GM21390 (cell line): ENCODE measurements around the gene USP31.

Experiments
- ATAC-seq: cut with Tn5 transposase; IDR thresholded peaks from one replicate; pipeline ENCODE4 v1.9.1; 2021; ENCODE audit not compliant: unreplicated experiment

Gene USP31, protein sequence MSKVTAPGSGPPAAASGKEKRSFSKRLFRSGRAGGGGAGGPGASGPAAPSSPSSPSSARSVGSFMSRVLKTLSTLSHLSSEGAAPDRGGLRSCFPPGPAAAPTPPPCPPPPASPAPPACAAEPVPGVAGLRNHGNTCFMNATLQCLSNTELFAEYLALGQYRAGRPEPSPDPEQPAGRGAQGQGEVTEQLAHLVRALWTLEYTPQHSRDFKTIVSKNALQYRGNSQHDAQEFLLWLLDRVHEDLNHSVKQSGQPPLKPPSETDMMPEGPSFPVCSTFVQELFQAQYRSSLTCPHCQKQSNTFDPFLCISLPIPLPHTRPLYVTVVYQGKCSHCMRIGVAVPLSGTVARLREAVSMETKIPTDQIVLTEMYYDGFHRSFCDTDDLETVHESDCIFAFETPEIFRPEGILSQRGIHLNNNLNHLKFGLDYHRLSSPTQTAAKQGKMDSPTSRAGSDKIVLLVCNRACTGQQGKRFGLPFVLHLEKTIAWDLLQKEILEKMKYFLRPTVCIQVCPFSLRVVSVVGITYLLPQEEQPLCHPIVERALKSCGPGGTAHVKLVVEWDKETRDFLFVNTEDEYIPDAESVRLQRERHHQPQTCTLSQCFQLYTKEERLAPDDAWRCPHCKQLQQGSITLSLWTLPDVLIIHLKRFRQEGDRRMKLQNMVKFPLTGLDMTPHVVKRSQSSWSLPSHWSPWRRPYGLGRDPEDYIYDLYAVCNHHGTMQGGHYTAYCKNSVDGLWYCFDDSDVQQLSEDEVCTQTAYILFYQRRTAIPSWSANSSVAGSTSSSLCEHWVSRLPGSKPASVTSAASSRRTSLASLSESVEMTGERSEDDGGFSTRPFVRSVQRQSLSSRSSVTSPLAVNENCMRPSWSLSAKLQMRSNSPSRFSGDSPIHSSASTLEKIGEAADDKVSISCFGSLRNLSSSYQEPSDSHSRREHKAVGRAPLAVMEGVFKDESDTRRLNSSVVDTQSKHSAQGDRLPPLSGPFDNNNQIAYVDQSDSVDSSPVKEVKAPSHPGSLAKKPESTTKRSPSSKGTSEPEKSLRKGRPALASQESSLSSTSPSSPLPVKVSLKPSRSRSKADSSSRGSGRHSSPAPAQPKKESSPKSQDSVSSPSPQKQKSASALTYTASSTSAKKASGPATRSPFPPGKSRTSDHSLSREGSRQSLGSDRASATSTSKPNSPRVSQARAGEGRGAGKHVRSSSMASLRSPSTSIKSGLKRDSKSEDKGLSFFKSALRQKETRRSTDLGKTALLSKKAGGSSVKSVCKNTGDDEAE (N-terminal part only)

DNA sequence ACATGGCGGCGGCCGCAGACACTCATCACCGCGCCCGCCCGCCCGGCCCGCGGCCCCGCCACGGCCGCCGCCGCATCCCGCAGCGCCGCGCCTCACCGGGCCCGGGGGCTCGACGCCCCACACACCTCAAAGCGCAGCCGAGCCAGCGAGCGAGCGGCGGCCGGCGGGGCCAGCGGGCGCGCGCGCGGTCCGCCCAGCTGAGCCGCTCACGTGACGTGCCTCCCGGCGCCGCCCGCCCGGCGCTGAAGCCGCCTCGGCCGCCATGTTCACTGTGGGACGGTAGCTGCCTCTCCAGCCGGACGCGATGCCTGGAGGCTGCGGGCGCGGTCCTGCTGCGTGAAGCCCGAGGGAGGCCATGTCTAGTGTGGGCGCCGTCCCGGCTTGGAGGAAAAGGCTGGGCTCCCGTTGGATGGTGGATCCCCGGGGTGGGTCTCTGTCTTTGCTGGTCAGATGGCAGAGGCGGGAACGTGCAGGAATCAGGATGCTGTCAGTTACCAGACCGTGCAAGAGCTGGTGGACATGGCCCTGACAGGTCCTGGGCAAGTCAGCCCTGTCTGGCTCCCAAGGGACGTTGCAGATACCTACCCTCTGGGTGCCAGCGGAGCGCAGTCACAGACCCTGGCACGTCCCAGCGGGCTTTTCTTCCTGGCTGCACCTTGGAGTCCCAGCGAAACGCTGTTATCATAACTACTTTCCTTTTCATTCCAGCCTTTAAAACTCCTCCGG lies at the start of gene USP31:
Gene USP31 (minus strand): TSS at position 186 of the 726 bp plus-strand sequence. CDS start 182 bp downstream, at position 4.
- ATAC-seq, result peak; percentile 95

- no peak for ATAC-seq
These were observed 47.3 kb upstream of the USP31 start for GRCh38 chr16:23196539-23196938.

DNA sequence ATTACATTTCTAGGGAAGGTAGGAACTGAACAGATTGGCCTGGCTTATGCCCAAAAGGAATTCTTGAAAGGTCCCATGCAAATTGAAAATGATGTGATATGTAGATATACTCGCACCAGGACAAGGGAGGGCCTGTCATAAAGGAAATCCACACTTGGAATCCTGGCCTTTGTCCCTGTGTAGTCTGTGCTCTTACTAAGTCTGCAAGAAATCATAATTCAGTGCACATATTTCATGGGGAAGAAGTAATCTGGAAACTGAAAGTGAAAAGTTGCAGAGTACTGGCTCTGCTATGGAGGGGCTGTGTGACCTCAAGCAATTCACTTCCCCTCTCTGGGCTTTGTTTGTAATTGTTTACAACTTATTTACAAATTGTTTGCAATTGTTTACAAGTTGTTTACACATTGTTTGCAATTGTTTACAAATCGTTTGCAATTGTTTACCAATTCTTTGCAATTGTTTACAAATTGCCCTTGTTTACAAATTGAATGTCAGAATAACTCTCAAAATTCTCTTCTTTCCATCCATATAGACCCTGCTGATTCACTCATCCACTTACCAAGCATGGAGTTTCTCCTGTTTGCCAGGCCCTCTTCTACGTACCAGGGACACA lies 46.2 kb upstream of the USP31 start:
- ATAC-seq, result no peak

GRCh38 chr16:23194497-23195221 lies 45.4 kb upstream of the USP31 start:
- no peak for ATAC-seq

GRCh38 chr16:23188911-23189310 lies 39.7 kb upstream of the USP31 start:
- ATAC-seq, result no peak

DNA sequence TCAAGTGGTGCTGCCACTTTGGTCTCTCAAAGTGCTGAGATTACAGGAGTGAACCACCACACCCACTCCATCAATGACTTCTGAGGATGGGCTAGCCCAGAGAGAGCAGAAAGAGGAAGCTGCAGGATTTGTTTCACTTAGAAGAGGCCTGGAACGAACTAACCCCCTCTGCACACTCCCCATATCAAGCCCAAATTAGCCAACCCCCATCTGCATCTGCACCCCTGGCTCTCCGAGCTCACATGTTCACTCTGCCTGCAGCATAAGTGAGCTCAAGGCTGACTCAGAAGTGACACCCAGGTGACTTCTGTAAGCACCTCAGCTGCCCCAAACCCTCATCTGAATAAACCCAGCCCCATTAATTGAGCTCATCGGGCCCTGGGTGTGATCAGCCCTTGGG lies 38.1 kb upstream of the USP31 start:
- no peak for ATAC-seq

- ATAC-seq, result no peak
These were observed 36.9 kb upstream of the USP31 start for GRCh38 chr16:23186171-23186570.

GRCh38 chr16:23185656-23186055 lies 36.4 kb upstream of the USP31 start:
- ATAC-seq, result no peak

GRCh38 chr16:23183543-23183862 lies 34.3 kb upstream of the USP31 start:
- ATAC-seq, result no peak

DNA sequence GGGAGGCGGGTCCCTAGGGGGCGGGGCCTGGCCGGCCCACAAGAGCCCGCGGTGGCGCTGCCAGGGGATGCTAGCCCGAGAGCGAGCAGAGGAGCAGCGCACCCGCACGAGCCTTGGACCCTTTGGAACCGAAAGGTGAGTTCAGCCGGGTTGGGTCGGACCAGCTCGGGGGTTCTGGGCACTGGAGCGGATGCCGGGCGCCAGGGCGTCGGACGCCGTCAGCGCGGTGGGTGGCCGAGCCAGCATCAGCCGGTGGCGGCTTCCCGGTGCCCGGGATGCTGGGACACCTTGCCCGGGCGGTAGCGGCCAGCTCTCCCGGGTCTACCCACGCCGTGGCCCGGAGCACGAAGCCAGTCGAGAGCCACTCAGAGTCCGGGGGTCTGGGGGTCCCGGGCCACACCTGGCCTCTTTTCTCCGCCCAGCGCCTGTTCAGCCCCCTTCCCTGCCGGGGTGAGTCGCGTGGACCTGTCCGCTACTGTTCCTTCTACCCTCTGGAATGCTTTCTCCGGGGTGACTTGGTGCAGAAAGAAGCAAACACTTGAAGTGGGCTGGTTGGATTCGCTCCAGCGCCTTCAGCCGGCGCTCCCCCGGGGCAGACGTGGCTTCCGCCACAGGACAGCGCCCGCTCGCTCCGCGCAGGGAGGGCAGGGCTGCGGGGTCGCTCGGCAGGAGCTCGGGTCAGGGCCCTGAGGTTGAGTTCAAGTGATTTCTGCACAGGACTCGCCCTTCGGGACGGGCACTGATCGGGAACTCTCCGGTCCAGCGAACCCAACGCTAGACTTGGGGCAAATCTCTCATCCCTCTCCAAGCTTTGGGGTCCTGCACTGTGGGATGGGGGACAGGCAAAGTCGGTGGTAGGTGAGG lies 33.7 kb upstream of the USP31 start, which contains the start of gene SCNN1G:
Gene SCNN1G (plus strand): TSS at position 67 of the 864 bp plus-strand sequence. CDS start 3,527 bp downstream, outside the sequence.
- no peak for ATAC-seq

DNA sequence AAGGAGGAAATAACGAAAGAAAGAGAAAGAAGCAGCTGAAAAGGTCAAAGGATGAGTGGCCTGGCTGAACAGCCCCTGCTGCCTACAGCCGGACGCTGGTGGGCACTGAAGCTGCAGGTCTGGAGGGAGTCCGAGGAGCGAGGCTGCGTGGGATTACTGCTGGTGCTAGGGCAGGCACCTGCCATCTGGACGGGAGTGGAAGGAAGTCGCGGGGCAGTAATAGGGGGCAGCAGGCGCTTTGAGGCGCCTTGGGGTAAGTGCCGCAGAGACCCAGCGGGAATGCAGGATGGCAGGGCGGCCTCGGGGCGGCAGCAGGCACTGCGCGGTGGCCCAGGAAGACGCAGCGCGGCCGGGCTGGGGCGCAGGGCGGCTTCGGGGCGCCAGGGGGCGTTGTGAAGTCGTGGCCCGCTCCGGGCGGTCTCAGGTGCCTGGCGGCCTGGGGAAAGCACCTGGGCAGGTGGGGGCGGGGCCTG lies 33.0 kb upstream of the USP31 start:
- peak; percentile 90 for ATAC-seq

DNA sequence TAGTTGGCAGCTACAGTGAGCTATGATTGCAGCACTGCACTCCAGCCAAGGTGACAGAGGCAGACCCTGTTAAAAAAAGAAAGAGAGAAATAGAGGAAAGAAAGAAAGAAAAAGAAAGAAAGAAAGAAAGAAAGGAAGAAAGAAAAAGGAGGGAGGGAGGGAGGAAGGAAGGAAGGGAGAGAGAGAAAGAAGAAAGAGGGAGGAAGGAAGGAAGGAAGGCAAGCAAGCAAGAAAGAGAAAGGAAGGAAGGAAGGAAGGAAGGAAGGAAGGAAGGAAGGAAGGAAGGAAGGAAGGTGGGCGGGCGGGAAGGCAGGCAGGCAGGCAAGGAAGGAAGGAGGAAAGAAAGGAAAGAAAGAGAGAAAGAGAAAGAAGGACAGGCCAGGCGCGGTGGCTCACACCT lies 32.3 kb upstream of the USP31 start:
- ATAC-seq, result no peak

DNA sequence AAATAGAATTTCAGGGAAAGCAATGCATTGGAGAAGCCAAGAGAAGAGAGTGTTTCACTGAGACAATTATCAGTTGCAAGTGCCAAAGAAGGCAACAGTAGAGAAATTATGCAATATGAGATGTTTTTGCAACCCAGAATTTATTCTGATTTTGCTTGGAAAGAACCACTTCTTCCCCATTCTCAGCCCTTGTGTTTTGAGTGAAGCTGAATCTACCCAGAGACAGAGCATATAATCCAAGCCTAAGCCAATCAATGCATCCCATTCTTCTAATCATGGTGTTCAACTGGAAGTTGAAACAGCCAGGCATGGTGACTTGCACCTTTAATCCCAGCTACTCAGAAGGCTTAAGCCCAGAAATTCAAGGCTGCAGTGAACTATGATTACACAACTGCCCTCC lies 26.4 kb upstream of the USP31 start:
- ATAC-seq, result no peak

DNA sequence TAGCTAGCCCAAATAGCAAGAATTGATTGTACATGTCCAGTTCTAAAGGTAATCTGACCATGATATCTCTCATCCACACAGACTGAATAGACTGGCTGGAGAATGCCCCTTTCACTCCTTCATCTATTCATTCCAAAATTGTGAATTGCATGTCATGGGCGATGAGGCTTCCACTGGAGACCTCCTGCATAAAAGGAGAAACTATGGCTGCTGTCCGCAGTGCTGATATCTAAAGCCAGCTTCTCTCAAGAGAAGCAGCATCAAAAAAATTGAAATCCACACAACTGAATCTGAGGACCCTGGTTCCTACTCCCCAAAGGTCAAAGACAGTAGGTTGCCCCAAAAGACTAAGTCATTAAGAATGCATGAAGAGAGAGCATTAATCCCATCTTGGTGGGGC lies 25.4 kb upstream of the USP31 start:
- ATAC-seq, result no peak

GRCh38 chr16:23172994-23173393 lies 23.7 kb upstream of the USP31 start:
- ATAC-seq, result no peak

DNA sequence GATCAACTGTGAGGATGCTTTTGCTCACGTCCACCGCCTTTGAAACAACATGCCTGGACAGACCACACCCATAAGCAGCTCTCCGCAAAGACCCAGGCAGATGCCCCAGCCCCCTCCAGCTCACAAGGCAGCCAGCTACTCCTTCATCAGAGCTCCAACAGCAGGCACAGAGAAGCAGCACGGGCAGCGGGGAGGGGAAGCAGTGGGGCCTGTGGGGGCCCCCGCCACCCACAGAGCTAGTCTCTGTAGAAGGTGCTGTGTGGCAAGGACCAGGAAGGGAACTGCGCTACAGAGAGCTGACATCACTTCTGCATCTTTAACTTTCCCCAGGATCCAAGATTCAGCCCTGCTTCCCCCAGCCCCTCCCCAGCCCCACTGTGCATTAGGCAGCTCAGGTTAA lies 23.3 kb upstream of the USP31 start:
- ATAC-seq, result no peak

GRCh38 chr16:23164736-23165135 lies 15.5 kb upstream of the USP31 start:
- no peak for ATAC-seq

DNA sequence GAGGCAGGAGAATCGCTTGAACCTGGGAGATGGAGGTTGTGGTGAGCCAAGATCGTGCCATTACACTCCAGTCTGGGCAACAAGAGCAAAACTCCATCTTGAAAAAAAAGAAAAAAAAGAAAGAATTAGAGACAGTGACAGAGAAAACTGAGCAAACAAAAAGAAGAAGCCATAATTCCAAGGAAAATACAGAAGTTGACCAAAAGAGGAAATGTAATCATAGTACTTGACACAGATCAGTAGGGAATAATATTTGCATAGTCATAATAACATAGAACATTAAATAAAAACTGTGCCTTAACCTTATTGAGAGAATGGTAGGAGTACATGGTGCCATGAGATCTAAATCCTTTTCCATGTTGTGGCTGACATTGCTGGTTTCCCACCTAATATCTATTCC lies 14.7 kb upstream of the USP31 start:
- ATAC-seq, result no peak
